ENCODE results near the gene CDYL2.
"Not testable (repeated sequence)": the region's sequence is repeated elsewhere in the genome, so short reads cannot be mapped to it uniquely, and the experiment has no call there.

The CDYL2 gene

DNA sequence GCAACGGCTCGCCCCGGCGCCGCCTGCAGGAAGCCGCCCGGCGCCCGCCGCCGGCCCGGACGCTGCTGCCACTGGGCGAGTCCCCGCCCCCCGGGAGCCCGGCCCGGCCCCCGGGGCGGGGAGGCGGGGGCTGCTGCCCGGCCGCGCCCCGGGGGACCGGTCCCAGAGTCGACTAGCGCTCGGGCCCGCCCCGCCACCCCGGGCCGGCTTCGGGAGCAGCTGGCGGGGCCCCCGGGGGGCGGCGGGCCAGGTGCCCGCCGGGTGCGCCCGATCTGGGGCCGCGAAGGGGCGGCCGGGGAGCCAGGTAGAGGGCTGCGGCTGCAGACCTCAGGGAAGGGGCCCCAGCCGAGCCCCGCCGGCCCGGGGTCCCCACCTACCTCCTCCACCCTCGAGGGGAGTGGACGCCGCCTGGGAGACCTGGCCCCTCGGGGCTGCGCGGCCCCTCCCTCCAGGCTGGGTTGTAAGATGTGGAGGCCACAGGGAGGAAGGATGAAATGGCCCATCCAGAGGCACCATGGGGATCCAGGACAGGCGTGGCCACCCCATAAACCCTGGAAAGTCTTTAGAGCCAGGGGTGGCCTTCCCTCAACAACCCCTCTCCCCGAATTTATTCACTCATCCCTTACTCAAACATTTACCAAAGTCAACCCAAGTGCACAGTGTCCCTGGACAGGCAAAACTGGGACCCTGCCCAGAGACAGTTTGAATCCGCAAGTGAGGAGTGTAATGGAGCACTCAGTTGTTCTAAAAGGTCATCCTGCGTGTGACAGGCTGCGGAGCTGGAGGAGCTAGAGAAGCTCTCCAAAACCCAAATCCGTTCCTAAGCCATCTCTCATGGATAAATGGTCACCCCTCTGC, at the start of gene CDYL2:
TSS of gene CDYL2 (minus strand) at position 73 of the 858 bp plus-strand sequence. CDS start 425 bp downstream, outside the sequence.
- DNase-seq: peak; percentile 40 to 53

GRCh38 chr16:80852261-80852872, 48.0 kb upstream of the CDYL2 start:
- DNase-seq: peak; percentile 17 to 42

GRCh38 chr16:80851831-80852230, 47.4 kb upstream of the CDYL2 start:
- DNase-seq: no peak

GRCh38 chr16:80850757-80851156, 46.4 kb upstream of the CDYL2 start:
- DNase-seq: no peak

GRCh38 chr16:80848862-80849261, 44.5 kb upstream of the CDYL2 start:
- no peak for DNase-seq

DNA sequence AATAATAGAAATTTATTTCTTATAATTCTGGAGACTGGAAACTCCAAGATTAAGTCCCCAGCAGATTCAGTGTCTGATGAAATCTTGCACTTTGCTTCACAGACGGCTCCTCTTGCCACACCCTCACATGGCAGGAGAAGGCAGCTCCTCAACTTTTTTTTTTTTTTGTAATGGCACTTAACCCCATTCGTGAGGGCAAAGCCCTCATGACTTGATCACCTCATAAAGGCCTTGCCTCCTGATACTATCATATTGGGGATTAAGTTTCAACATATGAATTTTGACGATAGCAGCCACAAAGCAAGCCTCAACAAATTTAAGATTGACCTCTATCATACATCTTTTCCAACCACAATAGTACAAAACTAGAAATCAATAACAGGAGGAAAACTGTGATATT, 42.3 kb upstream of the CDYL2 start:
- DNase-seq: no peak

DNA sequence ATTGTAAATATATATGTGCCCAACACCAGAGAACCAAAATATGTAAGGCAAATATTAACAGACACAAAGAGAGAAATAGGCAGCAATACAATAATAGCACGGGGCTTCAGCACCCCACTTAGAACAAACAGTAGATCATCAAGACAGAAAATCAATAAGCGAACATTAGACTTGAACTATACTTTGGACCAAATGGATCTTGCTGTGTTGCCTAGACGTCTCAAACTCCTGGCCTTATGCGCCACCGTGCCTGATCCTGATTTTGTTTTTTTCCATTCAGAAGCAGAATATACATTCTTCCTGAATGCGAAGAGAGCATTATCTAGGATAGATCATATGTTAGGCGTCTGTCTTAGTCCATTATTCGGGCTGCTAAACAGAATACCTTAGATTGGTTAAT, 41.9 kb upstream of the CDYL2 start:
- no peak for DNase-seq

- DNase-seq: no peak
Observed at GRCh38 chr16:80844395-80844794, 40.0 kb upstream of the CDYL2 start.

DNA sequence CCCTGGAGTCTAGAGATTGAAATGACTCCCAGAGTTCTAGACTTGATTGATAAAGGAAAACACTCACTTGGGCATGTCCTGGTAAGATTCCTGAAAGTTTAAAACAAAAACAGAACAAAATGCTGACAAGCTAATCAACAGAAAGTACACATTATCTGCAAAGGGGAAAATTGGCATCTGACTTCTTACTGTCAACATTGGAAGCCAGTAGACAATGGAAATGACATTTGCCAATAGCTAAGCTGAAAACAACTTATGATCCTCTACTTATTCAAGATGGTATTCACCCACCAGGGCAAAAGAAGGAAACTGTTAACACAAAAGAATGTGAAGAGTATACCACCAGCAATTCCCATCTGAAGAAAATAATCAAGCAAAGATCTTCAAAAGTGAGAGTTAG, 36.8 kb upstream of the CDYL2 start:
- no peak for DNase-seq

- no peak for DNase-seq
Observed at GRCh38 chr16:80837533-80838147, 33.2 kb upstream of the CDYL2 start.

DNA sequence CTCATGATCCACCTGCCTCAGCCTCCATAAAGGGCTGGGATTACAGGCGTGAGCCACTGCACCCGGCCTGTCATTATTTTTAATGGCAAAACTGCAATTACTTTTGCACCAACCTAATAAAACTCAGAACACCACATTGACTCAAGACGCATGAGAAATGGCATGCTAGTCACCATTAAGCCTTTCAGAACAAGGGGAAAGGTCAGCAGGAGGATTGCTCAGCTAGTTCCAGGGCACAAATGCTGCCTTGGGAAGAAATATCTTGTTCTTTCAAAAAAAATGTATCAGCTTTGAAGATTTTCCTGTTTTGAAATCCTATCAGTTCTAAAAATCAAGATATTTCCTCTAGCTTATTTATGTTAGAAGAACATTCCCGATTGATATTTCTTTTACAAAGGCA, 32.4 kb upstream of the CDYL2 start:
- DNase-seq: no peak

DNA sequence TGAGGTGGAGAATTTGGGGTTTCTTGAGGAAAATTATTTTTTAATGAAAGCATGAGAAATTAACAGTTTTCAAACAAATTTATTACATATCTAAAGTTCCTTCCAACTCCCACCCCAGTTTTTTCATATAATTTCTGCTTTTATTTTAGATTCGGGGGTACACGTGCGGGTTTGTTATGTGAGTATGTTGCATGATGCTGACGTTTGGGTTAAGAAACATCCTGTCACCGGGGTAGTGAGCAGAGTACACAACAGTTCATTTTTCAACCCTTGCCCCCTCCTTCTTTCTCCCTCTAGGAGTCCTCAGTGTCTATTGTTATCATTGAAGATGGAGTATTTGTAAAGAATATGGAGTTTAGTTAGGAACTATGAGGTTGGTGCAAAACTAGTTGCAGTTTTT, 31.8 kb upstream of the CDYL2 start:
- no peak for DNase-seq

- DNase-seq: no peak
Observed at GRCh38 chr16:80831039-80831438, 26.6 kb upstream of the CDYL2 start.

DNA sequence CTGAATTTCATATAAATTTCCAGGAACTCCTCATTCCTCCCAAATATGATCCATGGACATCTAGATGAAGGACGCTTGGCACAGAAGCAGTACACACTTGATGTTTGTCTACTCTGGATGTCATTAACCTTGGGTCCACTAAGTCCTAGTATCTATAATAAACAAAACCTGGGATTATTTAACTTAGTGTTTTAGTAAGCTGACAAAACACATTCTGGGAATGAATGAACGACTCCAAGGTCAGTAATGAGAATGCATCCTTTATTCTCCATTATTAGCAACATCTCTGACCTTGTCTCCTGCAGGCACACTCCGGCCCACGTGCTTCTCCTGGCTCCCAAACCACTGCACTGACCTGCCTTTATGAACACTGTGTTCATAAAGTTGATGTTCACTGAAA, 24.1 kb upstream of the CDYL2 start:
- DNase-seq: no peak

GRCh38 chr16:80827007-80827406, 22.6 kb upstream of the CDYL2 start:
- no peak for DNase-seq

- no peak for DNase-seq
Observed at GRCh38 chr16:80825365-80825758, 21.0 kb upstream of the CDYL2 start.

- peak; percentile 38 to 52 for DNase-seq
Observed at GRCh38 chr16:80824623-80825364, 20.4 kb upstream of the CDYL2 start.

GRCh38 chr16:80819988-80820387, 15.6 kb upstream of the CDYL2 start:
- DNase-seq: no peak

- DNase-seq: no peak
Observed at GRCh38 chr16:80816356-80816755, 12.0 kb upstream of the CDYL2 start.

DNA sequence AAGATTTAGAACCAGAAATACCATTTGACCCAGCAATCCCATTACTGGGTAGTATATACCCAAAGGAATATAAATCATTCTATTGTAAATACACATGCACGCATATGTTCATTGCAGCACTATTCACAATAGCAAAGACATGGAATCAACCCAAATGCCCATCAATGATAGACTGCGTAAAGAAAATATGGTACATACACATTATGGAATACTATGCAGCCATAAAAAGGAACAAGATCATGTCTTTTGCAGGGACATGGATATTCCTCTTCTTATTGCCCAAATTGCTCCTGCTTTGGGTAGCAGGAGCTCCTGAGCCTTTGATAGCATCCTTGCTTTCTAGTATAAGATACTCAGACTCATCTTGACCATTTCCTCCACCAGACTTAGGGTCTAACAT, 10.9 kb upstream of the CDYL2 start:
- not testable (repeated sequence) for DNase-seq

DNA sequence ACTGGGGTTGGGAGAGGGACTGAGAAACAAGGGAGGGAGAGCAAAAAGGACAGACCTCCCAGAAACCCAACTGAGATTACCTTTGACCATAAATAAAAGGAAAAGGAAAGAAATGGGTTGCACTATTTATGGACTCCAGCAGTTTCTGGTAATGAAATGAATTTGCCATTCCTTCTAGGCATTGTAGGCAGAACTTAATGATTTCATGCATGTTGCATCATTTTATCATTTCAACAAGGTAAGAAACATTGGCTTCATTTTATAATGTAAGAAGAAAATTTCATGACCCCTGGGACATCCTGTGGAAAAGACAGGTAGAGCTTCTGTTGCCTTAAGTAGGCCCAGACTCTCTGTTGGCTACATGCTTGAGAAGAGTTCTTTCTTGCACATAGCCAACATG, 8.2 kb upstream of the CDYL2 start:
- no peak for DNase-seq

DNA sequence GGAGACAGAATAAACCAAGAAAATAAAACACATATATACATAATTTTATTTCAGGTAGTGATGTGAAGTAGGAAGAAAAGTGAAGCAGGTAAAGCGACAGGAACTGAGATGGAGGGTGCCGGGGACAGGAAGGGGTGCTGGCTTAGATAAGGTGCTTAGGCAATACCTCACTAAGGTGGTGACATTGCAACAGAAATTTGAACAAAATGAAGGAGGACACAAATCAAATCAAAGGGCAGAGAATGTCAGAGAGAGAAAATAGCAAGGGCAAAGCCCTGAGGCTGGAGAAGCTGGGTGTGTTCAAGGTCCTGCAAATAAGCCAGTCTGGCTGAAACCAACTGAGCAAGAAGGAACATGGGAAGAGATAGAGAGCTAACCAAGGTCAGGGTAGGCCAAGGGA, 5.0 kb upstream of the CDYL2 start:
- no peak for DNase-seq

DNA sequence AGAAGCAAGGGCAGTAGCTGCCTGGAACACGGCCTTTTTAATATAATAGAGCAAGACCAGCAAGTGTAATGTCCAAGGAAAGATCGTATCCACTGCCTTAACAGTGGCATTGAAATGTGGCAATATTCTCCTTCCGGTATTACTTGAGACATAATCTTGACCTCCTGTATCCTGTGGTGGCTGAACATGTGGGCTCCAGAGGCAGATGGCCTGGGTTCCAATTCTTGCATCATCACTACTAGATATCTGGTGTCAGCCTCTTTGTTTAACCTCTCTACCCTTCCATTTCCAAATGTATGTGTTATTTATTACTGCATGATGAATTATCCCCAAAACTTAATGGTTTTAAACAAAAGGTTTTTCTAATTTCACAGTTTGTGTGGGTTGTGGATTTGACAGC, 3.5 kb upstream of the CDYL2 start:
- no peak for DNase-seq
